NCI-H345 treated with DMSO at 0.1 percent for 48 hours (cell line): ENCODE results near the gene PRIM2.
"Not testable (repeated sequence)": the region's sequence is repeated elsewhere in the genome, so short reads cannot be mapped to it uniquely, and the experiment has no call there.

Experiments used
- DNase-seq: peaks from one replicate; lab custom pipeline; 2025; ENCODE audit not compliant: unreplicated experiment; lab: John Stamatoyannopoulos, UW

The PRIM2 gene

GRCh38 chr6:57496251-57496650, 178.8 kb downstream of the PRIM2 start:
- DNase-seq, result not testable (repeated sequence)

GRCh38 chr6:57500368-57501021, 183.1 kb downstream of the PRIM2 start:
- not testable (repeated sequence) for DNase-seq

DNA sequence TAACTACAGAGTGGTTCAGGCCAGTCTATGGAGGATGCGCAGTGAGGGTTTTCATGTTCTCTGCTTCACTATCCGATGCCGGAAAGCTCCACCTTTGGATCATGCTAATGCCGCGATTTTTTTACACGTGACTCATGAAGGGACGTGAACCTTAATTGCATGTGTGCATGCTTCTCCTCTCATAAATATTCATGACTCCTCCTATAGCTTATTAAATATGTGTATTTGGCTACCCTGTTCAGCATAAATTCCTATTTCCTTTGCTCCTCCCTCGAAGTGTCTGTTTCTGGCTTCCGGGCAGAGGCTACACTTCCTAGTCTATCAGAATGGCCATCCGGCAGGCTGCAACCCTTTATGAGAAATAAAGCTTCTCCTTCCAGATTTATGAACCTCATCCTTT, 185.0 kb downstream of the PRIM2 start:
- DNase-seq, result not testable (repeated sequence)

DNA sequence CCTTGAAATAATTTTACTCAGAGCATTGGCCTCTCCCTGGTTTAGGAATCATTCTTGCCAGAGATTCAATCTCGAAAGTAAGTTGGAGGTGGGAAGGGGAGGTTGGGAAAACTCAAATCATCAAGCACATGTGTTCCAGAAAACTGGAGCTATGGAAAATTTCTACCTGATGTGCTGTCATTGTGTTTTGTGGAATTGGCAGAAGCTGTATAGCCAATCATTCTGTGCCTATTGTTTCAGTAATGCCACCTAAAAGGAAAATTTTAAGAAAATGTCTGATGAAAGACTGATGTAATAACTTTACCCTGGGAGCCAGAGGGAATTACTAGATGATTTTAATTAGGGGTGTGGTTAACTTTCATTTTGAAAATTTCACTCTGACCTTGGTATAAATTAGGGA, 187.8 kb downstream of the PRIM2 start:
- not testable (repeated sequence) for DNase-seq

GRCh38 chr6:57510390-57510789, 193.0 kb downstream of the PRIM2 start:
- DNase-seq, result not testable (repeated sequence)

GRCh38 chr6:57515171-57515570, 197.7 kb downstream of the PRIM2 start:
- DNase-seq, result not testable (repeated sequence)

- not testable (repeated sequence) for DNase-seq
Measured at GRCh38 chr6:57515845-57516244, 198.4 kb downstream of the PRIM2 start.

- DNase-seq, result not testable (repeated sequence)
Measured at GRCh38 chr6:57516776-57517175, 199.3 kb downstream of the PRIM2 start.

DNA sequence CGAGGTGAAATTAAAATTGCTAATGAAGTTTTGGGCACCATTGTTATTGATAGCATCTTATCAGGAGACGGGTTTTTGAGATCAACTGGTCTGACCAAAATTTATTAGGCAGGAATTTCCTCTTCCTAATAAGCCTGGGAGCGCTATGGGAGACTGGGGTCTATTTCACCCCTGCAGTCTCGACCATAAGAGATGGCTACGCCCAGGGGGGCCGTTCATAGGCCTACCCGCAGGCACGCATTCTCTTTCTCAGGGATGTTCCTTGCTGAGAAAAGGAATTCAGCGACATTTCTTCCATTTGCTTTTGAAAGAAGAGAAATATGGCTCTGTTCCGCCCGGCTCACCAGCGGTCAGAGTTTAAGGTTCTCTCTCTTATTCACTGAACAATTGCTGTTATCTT, 201.8 kb downstream of the PRIM2 start:
- DNase-seq, result not testable (repeated sequence)

DNA sequence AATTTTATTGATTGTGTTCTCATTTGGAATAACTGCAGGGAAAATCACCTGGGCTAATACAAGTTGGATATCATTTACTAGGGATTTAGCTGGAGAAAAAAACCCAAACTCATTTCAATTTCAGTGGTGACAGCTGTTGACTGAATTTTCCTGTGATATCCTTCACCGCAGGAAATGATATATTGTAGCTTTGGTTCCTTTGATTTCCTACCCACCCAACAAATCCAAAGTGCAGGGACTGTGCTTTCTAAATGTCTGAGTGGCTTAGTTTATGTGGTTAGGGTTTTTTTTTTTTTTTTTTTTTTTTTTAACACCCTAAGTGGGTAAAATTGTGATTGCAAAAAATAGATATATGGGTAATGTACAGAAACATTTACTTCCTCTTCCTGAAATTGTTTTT, 203.7 kb downstream of the PRIM2 start:
- not testable (repeated sequence) for DNase-seq

GRCh38 chr6:57523221-57523620, 205.8 kb downstream of the PRIM2 start:
- not testable (repeated sequence) for DNase-seq

GRCh38 chr6:57529755-57530154, 212.3 kb downstream of the PRIM2 start:
- DNase-seq, result not testable (repeated sequence)

DNA sequence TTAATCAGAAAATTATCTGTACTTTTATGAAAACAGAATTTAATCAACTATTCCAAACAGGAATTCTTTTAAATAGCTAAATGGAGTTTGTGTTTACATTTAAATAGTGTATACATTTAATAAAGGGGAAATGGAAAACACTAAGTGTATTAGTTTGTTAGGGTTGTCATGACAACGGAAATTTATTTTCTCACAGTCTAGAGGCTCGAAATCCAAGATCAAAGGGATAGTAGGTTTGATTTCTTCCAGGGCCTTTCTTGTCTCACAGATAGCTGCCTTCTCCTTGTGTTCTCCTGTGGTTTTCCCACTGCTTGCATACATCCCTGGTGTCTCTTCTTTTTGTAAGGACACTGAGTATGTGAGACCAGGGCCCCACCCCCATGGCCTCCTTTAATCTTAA, 215.2 kb downstream of the PRIM2 start:
- DNase-seq, result not testable (repeated sequence)

- not testable (repeated sequence) for DNase-seq
Measured at GRCh38 chr6:57535121-57535520, 217.7 kb downstream of the PRIM2 start.

- DNase-seq, result not testable (repeated sequence)
Measured at GRCh38 chr6:57535994-57536393, 218.6 kb downstream of the PRIM2 start.

DNA sequence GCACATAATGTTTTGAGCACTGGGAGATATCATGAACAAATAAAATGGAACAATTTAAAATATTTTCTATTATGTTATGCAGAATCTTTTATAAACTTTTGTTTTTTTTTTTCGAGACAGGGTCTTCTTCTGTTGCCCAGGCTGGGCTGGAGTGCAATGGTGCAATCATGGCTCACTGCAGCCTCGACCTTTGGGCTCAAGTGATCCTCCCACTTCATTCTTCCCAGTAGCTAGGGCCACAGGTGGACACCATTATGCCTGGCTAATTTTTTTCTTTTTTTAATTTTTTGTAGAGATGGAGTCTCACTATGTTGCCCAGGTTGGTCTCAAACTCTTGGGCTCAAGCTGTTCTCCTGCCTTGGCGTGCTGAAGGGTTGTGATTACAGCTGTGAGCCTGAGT, 220.5 kb downstream of the PRIM2 start:
- DNase-seq, result not testable (repeated sequence)

GRCh38 chr6:57551961-57552360, 234.5 kb downstream of the PRIM2 start:
- not testable (repeated sequence) for DNase-seq

DNA sequence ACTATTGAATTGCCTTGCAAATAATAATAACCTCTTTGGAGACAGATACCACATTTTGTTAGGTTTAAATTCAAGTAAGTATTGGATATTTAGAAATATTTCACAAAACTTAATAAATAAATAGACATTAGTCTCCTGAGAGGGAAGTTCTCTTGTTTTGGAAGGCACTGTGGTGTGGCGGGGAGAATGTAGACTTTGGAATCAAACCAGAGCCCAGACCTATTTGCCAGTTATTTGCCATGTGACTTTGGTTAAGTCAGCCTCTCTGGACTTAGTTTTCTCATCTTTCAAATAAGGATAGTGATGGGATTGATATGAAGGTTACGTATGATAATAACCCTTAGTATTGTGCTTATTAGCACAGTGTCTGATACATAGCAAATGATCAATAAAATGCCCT, 240.4 kb downstream of the PRIM2 start:
- not testable (repeated sequence) for DNase-seq

GRCh38 chr6:57559170-57559569, 241.7 kb downstream of the PRIM2 start:
- DNase-seq, result not testable (repeated sequence)

DNA sequence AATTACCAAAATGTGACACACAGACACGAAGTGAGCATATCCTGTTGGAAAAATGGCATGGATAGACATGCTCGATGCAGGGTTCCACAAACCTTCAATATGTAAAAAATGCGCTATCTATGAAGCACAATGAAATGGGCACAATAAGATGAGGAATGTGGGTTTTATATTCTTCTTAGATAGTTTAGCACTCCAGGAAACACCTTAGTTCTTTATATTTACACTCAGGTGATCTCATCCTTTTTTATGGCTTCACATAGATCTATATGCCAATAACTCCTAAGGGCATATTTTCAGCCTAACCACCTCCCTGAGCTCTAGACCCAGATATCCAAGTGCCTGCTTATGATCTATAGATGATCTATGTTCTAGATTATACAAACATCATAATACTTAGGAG, 244.8 kb downstream of the PRIM2 start:
- DNase-seq, result not testable (repeated sequence)

- DNase-seq, result not testable (repeated sequence)
Measured at GRCh38 chr6:57572119-57572518, 254.7 kb downstream of the PRIM2 start.

- not testable (repeated sequence) for DNase-seq
Measured at GRCh38 chr6:57572844-57573243, 255.4 kb downstream of the PRIM2 start.

DNA sequence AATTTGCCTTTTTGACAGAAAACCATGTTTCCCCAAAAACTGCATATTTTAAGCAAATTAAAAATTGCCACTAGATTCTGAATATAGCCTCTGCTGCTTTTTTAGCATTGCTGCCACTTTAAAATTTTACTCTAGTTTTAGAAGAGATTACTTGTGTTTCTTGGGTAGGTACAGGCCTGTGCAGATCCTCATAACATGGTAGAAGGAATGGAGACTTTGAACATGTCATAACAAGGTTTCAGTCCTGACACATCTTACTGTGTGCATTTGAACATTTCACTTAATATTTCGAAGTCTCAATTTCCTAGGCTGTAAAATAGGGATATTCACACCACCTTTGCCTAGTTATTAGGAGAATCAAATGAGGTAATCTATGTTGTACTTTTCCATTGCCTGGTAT, 259.6 kb downstream of the PRIM2 start:
- not testable (repeated sequence) for DNase-seq
